HG03135 (cell line): ENCODE data around the gene CYTIP.
"Not testable (repeated sequence)": the region's sequence is repeated elsewhere in the genome, so short reads cannot be mapped to it uniquely, and the experiment has no call there.

Experiments used
- ATAC-seq: cut with Tn5 transposase; IDR thresholded peaks from one replicate; pipeline ENCODE4 v1.9.1; 2021; ENCODE audit warnings: mild to moderate bottlenecking, moderate library complexity; ENCODE audit not compliant: unreplicated experiment

The CYTIP gene

DNA sequence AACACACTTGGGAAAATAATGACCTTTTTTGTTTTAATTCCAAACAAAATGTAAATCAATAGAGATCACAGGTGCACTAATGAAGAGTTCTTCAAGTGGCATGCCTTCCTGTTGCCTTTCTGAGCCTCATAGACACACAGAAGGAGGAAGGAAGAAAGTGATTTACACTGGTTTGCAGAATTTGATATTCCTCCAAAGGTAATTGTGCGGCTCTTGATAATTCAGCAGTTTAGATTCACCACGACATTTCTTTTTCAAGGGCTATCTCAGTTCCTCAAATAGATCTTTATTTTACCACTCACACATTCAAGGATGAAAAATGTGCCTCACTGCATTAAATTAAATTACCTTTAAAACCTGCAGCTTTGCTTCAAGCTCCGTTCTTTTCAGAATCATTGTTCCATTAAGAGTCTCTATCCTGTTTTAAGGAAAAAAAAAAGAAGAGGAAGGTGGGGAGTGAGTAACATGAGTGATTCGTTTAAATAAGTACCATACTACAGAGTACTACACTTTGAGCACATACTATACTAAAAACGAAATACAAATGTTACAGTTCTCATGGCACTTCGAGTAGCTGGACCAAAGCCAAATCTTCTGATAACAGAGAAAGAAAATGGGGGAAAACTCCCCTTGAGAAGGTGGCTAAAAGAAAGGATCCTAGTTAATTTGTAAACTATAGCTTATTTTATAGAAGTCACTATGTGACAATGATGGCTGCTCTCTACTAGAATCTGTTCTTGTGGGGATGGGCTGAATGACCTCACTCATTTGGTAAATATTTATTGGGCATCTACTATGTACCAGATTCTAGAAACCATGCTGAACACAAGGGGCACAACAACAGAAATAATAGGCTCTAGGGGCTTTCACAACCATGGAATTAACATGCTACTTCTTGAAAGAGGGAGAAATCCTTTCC lies 16.6 kb downstream of the CYTIP start:
- ATAC-seq, result no peak

DNA sequence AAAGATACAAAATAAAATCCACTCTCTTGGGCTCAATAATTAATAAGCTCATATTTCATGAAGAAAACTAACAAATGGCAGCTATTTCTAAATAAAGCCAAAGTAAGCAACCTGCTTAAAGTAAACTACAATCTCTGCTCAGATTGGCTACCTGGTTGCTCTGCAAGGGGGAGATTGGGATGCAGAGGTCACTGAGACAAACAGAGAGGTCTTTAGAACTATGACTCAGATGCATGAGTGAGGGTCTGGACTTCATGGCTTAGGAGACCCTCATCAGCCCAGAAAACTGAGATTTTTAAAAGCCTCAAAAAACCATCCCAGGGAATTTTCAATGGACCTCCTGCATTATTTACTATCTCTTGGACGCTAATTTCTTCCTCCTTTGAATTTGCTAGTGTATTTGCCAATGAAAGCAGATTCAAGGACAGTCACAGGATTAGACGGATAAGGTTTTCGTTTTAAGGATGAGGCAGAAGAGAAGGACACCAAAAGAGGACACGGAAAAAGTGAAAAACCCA lies 17.4 kb downstream of the CYTIP start:
- no peak for ATAC-seq

DNA sequence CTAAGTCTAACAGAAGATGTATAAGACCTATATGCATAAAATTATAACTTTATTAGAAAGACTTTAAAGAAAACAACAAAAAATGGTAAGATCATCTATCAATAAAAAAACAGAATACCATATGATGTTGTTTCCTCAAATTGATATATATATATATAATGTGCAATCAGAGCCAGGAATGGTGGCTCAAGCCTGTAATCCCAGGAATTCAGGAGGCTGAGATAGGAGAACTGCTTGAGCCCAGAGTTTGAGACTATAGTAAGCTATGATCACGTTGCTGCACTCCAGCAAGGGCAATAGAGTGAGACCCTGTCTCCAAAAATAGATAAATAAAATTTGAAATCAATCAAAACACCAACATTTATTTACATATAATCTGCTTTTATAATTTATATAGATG lies 19.5 kb downstream of the CYTIP start:
- no peak for ATAC-seq

DNA sequence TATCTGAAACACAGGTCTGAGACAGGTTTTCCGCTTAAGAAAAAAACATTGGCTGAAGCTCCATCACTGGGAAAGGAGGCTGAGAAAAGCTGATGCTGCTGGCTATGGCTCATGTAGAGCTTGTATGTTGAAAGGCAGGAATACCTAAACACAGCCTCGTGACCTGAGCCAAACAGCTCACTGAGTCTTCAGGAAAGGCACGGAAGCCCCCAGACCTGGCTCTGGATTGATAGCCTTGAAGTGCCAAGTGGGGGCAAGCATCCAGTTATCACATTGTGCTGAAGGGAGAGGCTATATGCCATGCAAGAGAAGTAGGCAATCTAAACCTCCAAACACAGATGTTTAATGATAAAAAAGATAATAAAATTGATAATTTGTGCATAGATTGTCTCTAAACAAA lies 21.9 kb downstream of the CYTIP start:
- no peak for ATAC-seq

DNA sequence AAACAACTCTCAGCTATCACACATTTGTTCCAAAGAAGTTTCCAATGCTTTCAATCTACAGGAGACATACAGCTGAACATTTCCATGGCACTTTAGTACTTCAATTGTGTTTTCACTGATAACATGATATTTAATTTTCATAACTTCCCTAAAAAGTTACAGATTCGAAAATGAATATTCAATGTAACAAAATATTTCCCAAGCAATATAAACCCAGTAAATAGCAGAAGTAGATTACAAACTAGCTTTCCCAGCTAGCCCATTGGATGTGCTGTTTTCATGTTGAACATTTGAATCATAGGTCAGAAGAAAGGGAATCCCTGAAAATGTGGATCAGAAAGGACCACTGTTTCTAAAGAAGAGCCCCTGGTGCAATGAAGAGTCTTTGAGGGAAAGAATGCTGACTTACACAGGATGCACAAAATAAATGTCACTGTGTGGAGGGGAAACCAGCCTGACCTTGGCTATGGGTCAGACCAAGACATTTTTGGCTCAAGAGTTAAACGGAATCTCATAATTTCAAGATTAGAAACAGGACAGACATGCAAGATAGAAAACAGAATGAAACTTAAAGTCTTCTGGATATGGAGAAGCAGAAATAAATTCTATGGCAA lies 22.5 kb downstream of the CYTIP start:
- ATAC-seq, result no peak

DNA sequence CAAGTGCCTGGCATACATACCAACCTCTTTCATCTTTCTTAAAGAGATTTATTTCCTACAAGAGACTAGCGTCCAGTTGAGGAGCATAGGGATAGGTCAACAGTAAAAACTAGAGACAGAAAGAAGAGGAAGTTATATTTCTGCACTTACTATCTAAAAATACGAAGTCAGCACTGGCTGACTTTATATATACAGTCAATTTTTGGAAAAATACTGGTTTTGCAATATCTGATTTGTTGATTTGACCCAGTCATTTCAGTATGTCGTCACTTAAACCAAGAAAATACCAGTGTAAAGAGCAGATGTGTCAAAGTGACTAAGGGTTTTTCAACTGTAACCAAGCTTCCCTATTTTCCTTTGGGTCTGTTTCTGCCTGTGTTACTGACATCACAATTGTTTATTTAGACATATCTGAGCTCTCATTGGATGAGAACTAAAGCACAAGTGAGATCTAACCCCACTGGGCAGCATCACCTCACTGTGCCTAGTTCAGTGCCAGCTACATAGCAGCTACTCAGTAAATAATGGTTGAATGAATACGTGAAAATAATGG lies 23.0 kb downstream of the CYTIP start:
- ATAC-seq, result peak; percentile 53

DNA sequence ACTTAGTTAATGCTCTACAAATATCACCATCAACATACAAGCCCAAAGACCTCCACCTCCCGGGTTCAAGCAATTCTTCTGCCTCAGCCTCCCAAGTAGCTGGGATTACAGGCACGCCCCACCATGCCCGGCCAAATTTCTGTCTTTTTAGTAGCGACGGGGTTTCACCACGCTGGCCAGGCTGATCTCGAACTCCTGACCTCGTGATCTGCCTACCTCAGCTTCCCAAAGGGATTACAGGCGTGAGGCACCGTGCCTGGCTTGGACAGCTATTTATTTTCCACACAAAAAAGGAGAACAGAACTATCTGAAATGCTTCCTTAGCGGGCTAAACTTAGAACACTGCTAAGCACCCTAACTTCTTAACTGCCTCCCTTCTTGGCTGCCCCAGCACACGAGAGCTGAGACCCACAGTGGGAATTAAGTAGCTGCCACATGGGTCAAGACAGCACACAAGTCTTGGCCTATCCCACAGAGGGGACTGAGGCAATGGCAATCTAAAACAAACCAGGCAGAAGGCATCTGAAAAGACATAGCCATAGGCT lies 24.8 kb downstream of the CYTIP start:
- no peak for ATAC-seq

DNA sequence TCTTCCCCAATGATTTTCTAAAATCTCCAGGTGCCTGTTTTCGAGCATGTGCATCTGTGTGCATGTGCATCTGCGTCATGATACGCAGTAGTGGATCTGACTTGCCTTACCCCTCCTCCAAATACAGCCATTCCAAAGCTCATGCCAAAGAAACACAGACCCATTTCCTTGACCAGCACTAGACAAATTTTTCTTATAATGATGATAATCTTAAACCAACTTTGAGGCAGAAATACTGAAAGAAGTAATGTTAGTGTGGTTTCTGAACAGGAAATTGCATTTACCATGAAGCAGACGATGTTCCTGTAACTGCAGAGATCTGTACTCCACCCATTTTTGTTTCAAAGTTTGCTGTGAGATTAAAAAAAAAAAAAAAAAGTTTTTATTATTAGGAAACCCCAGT lies 25.6 kb downstream of the CYTIP start:
- no peak for ATAC-seq

DNA sequence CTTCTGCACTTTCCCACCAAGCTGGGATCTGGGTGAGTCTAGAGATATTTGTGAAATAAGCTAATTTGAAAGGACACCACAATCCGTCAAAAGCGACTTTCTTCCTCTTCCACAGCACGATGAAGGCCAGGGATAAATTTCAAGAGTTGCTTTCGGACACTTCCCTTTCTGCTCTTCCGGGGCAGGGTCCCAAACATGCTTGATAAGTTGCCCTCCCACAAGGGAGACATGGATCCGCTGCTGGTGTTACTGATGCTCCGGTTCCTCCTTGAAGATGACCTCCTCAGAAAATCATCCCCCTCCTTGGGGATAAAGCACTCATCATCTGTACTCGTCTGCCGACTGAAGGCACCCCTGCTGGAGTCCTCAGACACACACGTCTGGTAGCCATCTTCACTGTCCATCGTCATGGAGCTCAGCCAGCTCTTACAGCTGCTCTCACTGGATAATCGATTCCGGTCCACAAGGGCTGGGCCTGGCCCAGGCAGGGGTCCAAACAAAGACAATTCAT lies 28.2 kb downstream of the CYTIP start:
- ATAC-seq, result no peak

DNA sequence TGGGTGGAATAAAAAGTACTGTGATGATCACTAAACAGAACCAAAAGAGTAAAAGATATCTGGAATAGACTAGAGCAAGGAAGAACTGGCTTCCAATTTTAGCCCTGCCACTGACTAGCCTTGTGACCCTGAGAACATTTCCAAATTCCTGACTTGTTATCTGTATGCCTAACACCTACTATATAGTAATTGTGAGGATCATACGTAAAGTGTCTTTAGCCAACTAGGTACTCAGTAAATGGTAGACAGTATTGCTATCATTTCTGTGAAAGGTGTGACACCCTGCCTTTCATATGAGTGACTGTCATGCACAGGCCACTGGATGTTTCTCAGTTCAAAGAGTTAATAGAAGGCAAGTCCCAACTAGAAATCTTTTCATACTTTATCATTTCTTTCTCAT lies 29.8 kb downstream of the CYTIP start:
- peak; percentile 26 for ATAC-seq

DNA sequence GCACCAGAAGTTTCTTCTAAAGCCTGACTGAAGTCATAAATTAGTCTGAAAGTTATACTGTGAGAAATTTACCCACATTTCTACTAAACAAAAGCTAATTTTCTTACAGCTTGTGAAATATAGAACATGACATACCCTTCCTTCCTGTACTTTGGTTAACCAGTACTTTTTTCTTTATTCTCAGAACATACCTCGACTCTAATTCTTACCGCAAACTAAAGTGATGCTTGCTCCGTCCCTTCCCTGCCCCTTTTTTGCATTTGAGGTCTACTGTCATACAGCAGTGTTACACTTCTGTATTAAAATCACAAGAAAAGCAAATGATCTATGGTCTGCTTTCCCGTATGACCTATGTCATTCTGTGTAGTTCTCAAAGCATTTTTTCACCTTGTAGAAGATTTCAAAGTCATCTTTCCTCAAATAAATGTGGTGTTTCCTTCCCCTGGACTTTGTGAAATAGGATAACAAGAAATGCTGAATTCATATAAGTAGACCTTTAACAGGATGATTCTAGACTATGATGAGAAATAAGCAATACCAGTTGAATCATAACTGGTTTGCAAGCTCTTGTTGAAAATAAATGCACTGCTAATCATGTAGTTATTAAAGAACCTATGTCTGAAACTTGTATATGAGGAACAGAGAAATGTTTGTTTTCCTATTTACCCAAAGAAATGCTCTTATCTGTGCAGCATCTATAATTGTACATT lies 30.4 kb downstream of the CYTIP start:
- ATAC-seq, result peak; percentile 87

DNA sequence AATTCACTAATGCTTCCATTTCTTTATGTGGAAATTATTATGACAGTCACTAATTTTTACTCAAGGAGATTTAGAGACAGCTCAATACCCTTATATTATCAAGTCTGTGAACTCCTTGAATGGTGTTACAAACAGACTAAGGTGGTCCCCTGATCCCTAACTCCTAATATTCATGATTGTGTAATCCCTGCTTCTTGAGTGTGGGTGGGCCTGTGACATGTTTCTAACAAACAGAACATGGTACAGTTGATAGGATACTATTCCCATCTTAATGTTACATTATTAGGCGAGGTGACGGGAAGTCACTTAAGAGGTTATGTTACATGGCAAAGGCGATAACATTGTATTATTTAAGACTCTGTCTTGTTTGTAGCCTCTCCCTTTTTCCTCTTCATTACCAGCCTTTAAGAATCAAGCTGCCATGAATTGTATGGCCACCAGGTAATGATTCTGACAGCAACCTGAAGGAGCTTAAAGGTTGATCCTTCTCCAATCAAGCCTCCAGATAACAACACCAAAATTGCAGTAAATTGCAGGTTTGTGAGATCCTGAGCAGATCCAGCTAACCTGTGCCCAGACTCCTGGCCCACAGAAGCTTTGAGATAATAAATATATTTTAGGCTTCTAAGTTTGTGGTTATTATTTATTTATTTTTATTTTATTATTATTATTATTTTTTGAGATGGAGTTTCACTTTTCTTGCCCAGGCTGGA lies 32.1 kb downstream of the CYTIP start:
- no peak for ATAC-seq

DNA sequence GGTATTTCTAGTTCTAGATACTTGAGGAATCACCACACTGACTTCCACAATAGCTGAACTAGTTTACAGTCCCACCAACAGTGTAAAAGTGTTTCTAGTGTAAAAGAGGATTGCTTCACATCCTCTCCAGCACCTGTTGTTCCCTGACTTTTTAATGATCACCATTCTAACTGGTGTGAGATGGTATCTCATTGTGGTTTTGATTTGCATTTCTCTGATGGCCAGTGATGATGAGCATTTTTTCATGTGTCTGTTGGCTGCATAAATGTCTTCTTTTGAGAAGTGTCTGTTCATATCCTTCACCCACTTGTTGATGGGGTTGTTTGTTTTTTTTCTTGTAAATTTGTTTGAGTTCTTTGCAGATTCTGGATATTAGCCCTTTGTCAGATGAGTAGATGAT lies 38.5 kb downstream of the CYTIP start:
- not testable (repeated sequence) for ATAC-seq

DNA sequence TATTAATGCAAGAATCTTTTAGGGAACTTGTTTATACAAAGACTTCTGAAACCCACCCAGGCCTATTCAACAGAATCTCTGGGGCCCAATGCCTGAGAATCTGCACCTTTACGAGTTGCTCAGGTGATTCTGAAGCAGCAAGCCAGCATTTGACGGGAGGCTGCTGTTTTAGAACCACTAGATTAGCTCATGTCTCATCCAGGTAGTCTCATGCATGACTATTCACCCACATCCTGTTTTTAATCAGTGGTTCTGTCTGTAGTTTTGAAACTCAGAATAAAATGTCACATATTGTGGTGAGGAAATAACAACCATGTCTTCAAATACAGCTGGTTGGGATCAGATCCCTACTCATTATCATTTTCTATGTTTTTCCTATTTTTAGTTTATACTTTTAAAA lies 39.5 kb downstream of the CYTIP start:
- ATAC-seq, result peak; percentile 98

DNA sequence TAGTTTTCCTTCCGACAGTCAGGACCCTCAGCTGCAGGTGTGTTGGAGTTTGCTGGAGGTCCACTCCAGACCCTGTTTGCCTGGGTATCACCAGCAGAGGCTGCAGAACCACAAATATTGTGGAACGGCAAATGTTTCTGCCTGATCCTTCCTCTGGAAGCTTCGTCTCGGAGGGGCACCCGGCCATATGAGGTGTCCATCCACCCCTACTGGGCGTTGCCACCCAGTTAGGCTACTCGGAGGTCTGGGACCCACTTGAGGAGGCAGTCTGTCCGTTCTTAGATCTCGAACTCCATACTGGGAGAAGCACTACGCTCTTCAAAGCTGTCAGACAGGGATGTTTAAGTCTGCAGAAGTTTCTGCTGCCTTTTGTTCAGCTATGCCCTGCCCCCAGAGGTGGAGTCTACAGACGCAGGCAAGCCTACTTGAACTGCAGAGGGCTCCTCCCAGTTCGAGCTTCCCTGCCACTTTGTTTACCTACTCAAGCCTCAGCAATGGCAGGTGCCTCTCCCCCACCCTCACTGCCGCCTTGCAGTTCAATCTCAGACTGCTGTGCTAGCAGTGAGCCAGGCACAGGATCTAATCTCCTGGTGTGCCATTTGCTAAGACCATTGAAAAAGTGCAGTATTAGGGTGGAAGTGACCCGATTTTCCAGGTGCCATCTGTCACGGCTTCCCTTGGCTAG lies 40.9 kb downstream of the CYTIP start:
- not testable (repeated sequence) for ATAC-seq

DNA sequence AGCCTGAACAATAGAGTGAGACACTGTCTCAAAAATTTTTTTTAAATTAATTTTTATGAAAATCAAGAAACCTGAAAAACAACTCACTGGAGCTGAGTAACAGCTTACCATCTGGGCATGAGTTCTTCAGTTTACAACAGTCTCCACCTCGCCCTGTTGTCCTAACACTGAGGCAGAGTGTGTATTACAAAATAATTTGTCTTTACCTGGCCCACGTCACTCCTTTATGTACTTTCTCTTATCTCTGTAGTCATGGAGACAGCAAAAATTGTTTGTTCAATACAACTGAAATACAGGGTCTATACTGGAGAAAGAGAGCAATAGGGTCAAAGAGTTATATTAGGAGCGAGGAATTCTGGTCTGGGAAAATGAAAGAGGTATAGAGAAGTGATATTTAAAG lies 48.1 kb downstream of the CYTIP start:
- no peak for ATAC-seq

DNA sequence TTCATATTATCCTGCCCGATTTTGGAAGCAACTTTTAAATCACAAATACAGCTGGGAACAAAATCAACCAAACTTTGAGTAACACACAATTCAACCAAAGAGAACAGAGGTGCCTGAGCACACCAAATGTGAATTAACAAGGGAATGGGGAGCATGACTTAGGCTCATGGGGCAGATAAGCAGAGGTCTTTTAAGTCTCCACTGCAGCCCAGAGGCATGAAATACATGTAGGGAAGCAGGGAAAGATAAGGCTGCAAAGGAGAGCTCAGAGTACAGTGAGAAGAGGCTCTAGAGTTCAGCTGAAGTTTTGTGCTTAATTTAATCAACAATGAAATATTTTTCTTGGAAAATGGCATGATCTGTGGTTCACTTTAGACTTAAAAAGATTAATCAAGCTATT lies 49.0 kb downstream of the CYTIP start:
- ATAC-seq, result no peak

DNA sequence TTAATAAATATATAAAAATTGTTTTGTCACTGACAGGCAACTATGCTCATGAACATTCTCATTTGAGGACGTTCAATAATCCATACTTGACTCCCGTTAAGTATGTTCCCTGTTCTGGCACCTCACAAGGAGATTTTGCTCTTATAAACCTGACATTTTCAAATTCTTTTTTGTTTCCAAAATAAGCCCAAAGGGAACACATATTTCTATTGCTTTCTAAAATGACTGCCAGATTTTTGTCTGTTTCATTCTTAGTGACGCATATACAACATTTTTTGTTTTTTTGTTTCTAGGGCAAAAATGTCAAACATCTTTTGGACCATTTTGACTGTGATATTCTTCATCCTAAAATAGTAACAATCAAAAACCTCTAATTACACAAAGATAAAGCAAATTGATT lies 50.5 kb downstream of the CYTIP start:
- ATAC-seq, result no peak

DNA sequence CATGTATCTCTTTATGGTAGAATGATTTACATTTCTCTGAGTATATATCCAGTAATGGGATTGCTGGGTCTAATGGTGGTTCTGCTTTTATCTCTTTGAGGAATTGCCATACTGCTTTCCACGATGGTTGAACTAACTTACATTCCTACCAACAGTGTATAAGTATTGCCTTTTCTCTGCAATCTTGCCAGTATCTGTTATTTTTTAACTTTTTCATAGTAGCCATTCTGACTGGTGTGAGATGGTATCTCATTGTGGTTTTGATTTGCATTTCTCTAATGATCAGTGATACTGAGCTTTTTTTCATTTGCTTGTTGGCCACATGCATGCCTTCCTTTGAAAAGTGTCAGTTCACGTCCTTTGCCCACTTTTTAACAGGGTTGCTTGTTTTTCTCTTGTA lies 55.1 kb downstream of the CYTIP start:
- ATAC-seq, result no peak

DNA sequence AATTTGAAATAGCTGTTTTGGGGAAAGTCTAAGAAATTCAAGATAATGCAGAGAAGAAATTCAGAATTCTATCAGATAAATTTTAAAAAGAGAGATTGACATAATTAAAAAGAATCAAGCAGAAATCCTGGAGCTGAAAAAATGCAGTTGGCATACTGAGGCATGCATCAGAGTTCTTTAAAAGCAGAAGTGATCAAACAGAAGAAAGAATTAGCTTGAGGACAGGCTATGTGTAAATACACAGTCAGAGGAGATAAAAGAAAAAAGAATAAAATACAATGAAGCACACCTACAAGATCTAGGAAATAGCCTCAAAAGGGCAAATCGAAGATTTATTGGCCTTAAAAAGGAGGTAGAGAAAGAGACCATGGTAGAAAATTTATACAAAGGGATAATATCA lies 57.1 kb downstream of the CYTIP start:
- ATAC-seq, result no peak
